Central memory CD4-positive, alpha-beta T cell (primary cell): ENCODE results near the gene ARHGAP12.
"Not testable (repeated sequence)": the region's sequence is repeated elsewhere in the genome, so short reads cannot be mapped to it uniquely, and the experiment has no call there.

Source experiments
- DNase-seq: peaks from one replicate; pipeline ENCODE4 v3.0.0; 2022

ARHGAP12 gene

DNA sequence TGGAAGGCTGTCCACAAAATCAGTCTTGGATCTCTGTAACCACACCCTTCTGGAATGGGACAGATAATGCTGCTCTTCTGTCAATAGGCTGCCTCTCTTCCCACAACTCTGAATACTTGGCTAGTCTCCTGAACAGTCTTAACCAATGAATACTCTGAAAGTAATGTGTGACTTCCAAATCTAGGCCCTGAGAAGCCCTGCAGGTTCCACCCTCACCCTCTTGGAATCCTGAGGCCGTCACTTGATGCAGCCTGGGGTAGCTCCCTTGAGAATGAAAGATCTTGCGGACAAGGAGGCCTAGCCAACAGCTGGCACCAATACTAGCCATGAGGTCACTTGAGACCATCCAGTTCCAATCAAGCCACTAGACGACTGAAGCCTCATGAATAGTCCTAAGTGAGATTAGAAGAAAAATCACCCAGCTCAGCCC is 109.2 kb downstream of the ARHGAP12 start:
- DNase-seq, result no peak

DNA sequence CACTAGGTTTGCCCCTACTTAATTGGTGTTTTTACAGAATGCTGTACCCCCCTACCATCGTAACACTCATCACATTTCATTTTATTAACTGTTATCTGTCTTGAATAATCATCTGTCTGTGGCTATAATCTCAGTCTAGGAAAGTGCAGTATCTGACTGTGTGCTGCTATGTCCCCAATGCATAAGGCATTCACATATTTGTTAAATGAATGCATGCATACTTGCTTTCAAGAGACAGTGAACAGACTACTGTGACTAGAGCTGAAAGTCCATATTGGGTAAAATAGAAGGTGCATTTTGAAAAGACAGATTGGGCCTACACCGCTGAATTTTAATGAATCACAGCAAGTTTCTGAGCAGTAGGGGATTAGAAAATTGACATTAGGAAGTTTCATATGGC is 112.3 kb downstream of the ARHGAP12 start:
- no peak for DNase-seq

DNA sequence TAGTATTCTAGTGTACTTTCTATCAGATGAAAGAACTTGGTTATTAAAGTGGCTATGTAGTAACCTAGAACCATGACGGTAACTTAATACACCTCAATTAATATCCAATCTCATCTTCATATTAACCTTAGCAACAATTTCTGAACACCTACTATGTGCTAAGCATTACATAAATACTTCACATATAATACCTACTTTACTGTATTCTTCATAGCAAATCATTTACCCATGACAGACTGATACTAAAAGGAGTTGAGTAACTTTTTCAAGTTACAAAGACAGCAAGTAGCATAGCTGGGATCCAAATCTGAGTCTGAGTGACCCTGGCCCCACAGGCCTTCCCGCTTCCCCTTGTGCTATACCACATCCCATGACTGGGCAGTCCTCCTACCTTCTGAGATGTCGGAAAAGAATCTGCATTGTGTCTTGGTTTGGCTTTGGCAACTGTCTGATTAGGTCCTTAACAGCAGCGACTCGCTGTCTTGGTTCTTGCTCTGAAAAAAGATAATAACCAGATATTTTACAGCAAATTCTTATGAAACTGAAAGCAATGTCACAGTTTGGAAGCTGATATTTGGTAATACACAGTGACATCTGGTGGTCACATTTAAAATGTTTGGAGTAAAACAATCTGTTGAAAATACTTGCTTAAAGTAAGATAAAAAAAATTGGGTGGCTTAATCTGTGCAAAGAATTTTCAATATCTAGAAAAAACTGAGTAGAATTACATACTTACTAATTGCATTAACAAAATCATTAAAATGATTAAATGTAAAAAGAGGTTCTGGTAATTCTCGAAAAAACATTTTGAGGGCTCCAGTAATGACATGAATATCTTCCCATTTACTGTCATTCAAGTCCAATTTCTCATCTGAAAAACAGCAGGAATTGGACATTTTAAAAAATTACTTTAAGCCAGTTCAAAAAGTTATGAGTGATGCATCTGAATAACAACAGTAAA is 120.1 kb downstream of the ARHGAP12 start:
- DNase-seq, result peak; percentile 38

DNA sequence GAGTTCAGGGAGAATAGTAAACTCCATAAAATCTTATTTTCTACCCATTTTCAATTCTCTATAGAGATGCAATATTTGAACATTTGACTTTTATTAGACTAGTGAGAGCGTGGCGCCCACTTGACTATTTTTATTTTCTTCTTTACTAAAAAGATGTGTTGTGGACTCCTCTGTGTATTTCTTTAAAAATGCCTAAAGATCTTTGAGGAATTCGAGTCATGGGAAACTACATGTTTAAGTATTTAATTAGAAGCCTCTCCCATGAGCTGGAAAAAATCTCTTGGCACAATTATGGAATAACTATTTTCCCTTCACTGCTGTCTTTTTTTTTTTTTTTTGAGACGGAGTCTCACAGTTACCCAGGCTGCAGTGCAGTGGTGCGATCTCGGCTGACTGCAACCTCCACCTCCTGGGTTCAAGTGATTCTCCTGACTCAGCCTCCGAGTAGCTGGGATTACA is 124.2 kb downstream of the ARHGAP12 start:
- DNase-seq, result no peak

DNA sequence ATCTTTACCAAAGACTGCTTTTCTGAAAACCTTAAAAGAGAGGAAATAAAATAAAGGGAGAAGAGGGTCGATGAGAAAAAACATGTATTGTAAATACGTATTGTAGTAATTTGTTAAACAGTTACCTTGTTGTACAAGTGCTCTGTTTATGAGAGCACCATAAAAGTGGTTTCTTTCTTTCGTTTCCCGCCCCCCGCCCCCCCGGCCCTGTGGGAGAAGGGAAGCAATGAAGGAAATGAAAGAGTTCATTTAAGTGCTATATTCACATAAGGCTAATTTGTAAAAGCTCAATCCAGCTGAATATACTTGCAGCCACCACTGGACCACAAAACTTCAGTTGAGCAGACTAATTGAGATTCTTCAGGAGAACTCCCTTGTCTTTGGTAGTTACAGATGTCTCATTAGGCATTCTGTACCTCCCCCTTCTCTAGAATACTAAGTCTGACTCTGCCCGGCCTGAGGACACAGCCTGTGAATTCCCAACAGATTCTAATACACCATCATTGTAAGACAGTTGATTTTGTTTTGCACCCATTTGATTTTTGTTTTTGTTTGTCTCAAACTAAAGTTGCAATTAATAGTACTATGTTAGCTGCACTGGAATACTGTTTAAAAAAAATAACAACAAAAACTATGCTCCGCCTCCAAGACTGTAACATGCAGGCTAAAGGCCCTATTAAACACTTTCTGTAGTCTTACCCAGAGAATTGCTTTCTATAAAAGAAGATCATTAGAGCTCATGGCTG is 124.9 kb downstream of the ARHGAP12 start:
- DNase-seq, result no peak

DNA sequence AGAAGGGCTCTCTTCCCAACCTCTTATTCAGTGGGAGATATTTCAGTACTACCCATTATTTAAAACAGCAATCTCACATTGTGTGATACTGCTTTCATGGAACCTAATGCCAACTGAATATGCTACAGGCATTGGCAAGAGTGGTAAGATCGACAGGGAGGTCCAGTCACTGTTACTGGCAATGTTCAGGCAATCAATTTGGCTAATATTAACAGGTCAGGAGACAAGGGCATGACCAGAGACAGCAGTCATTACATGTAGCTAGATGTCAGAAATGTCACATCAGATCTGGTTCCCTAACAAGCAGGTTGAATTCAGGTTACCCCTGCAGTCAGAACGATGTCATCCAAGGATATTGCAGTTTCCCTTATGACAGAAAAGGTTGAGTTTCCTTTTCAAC is 129.4 kb downstream of the ARHGAP12 start:
- no peak for DNase-seq

DNA sequence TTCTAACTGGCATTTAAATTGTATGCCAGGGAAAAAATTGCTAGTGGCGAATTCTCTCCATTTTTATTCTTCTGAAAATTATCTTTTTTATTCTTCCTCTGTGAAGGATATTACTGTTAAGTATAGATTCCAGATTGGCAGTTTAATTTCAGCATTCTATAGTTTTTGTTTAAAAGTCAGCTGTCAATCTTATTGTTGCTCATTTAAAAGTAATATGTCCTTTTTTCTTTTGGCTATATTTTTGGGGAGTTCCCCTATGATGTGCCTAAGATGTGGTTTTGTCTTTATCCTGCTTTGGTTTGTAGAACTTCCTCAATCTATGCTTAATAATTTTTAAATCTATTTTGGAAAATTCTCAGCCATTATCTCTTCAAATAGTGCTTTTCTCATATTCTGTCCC is 135.9 kb downstream of the ARHGAP12 start:
- DNase-seq, result no peak

DNA sequence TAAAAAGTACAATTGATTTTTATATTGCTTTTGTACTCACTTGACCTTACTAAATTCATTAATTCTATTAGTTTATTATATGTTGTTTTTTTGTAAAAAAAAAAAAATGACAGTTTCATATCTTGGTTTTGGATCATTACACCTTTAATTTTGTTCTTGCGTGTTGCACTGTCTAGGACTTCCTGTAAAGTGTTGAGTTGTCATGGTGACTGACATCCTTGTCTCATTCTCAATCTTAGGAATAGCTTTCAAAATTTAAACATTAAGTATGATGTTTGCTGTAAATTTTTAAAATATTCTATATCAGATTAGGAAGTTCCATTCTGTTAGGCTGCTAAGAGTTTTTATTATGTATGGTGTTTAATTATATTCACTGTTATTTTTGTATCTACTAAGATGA is 139.1 kb downstream of the ARHGAP12 start:
- DNase-seq, result peak; percentile 23

DNA sequence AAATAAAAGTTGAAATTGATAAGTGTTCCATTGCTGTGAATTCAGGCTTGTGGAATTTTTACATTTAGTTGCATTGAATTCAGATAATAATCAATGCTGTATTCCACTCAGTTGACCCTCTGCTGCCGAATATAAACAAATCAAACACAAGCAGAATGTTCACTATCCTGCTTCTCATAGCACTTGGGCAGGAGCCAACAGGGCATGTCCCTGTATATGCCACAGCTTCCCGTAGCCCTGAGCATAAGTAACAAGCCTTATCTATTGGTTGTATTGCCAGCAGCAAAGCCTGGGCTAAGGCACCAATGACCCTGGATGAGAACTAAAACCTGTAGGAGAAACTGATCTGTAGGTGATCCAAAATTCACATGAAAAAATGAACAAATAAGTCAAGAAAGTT is 145.9 kb downstream of the ARHGAP12 start:
- DNase-seq, result no peak

DNA sequence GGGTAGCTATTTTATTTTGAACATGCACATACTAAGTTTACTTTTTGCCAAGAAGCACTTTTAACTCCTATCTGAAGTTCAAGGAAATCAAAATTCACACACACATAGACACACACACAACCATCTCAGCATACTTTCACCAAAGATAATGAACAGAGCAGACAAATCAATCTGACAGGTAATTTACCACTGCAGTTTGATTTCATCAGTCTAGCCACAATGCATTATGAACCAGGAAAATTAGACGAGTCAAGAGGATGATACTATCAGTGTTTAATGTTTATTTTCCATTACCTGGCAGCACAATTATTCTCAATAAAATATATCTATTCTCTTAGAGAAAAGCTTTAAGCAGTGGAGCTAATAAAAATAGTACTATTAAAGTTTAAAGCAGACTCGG is 147.9 kb downstream of the ARHGAP12 start:
- DNase-seq, result no peak

DNA sequence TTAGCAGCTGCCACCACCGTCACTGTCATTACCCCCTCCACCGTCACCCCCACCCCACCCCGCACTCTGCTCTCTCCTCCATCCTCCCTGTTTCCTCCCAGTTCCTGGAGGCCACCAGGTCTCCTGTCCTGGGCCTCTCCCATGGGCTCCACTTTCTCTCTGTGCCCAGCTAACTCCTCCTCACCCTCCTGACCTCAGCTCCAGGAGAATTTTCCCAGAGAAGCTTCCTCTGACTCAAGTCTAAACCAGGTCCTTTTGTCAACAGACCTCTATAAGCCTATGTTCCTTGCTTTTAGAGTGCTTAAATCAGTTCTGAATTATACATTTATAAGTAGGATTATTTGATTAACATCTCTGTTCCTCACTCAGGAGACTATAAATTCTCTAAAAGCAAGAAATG is 150.0 kb downstream of the ARHGAP12 start:
- DNase-seq, result no peak

DNA sequence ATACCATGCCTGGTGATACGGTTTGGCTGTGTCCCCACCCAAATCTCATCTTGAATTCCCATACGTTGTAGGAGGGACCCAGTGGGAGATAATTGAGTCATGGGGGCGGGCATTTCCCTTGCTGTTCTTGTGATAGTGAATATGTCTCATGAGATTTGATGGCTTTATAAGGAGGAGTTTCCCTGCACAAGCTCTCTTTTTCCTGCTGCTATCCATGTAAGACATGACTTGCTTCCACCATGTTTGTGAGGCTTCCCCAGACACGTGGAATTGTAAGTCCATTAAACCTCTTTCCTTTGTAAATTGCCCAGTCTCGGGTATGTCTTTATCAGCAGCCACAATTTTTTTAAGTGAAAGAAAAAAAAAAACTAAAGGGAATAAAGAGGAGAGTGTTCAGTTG is 152.5 kb downstream of the ARHGAP12 start:
- DNase-seq, result no peak

DNA sequence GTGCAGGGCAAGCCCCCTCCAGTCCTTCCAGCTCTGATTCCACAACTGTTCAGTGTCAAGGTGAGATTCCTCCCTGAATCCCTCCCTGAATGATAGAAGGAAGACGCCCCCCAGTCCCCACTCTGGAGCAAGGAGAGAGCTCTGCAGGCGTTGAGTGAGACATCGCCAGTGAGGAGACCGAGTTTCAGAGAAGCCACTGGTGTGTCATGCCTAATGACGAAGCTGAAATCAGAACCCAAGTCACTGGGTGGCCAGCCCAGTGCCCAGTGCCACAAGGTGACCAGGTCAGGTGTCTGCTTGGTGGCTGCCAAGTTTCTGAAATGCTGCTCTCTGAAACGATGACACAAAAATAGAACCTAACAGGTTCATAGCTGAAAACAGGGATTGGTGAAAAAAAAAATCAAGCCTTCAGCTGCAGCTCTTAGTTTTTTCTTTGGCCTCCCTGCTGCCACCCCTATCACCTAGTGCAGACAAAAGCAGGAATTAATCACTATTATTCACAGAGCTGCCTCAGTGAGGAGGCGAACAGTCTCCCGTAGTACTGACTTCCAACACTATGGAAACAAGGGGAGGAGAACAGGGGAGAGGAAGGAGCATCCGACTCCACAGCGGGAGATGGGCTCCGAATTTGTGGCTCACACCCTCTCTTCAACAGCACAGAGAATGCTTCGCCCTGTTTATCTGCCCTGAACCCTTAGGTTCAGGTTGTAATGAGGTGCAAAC is 153.5 kb downstream of the ARHGAP12 start:
- DNase-seq, result no peak

DNA sequence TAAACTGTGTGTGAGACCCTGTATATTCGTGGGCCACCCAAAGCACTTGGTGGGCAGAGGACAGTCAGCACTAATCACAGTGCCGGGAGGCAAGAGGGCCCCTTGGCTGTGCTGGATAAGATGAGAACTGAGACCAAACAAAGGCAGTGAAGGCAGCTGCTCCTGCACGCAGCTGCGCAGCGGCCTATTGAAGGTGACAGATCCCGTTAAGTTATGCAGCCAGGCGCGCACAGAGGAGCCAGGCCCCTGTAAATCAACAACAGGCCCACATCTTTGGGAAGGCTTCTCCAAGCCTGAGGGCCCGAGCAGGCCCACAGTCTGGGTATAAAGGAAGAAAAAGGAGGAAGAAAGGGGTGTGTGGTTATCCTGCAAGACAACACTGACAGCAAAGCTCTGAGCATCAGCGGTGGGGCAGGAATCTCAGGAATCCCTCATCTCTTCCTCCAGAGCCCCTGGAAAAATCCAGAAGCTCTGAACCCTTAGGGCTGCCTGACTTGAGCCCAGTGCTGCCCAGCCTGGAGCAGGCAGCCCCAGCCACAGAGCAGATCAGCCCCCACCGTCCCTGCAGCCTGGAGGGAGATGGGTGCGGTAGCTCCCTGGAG is 154.2 kb downstream of the ARHGAP12 start:
- no peak for DNase-seq

DNA sequence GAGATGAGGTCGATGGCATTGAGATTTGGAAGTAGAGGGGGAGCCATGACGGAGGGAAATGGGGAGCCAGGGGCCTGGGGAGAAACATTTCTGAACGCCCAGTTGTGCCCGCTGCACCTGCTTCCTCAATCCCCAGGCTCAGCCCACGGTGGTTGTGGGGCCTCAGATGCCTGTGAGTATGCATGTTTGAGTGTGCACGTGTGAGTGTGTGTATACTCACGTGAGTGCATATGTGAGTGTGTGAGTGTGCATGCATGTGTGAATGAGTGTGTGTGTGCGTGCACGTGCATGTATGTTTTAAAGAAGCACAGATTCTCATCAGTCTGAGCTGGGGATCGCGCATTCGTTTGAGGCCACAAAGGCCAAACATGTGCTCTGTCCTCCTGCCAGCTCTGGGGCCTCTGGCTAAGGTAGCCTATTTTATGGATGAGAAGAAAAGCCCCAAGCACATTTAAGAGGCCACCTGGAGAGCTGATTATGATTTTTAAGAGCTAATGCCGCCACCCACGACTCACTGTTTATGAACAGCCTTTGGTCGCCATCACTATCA is 154.8 kb downstream of the ARHGAP12 start:
- DNase-seq, result no peak

DNA sequence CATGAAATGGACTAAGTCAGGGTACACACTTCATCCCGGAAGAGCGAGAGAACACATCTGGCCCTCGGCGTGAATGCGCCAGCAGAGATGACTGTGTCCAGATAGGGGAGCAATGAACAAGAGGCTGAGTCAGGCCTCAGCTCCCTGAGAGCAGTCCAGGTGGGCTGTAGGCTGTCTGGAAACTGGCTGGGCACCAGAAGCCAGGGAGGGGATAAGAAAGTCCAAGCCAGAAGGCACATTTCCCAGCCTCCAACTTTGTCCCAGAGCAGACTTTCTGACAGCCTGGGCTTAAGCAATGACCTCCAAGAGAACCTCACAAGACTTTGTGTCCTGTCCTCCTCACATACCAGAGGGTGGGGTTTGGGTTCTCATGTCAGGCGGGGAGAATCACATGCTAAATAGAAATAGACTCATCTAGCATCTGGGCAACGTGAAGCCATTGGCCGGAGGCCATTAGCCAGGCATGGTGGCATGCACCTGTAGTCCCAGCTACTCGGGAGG is 157.2 kb downstream of the ARHGAP12 start:
- no peak for DNase-seq

DNA sequence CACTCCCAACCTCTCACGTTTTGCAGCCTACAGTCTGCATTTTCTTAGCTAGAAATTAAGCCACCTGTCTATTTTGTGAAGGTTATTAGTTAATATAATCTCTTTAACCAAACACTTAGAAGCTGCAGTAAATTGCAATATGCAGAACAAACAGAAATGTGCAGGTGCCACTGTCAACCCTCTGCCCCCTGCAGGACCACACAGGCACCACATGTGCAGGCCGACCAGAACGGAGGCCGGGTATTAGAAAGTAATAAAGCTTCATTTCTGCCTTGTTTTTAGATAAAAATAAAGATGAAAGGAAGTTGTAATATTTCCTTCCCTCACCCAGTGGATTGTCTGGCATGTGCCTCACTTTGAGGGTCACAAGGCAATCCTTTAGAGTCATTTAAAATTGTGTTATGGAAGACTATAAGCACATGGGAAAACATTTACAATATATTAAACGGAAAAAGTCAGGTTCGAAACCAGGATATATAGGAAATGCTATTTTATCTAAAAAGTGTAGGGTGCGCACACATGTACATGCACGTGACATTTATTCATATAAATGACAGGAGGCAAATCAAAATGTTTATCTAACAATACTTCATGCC is 158.2 kb downstream of the ARHGAP12 start:
- DNase-seq, result peak; percentile 45

DNA sequence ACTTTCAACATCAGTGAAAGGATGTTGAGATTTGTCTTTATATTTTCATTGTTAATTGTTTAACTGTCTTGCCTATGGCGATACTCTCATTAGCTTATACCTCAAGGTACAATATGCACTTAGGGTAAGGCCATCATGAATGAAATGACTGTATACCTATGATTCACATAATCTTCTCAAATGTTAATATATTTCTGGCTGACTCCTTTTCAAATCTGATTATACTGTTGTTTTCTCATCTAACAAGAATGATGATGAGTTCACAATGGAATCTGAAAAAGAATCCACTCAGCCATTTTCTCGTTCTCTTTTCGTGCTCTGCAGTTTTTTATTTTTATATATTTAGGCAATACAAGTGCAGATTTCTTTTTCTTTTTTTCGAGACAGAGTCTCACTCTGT is 159.1 kb downstream of the ARHGAP12 start:
- DNase-seq, result no peak

DNA sequence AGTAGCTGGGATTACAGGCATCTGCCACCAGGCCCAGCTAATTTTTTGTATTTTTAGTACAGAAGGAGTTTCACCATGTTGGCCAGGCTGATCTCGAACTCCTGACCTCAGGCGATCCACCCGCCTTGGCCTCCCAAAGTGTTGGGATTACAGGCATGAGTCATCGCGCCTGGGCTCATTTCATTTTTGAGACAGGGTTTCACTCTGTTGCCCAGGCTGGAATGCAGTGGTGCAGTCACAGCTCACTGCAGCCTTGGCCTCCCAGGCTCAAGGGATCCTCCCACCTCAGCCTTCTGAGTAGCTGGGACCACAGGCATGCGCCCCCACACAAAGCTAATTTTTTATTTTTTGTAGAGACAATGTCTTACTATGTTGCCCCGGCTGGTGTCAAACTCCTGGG is 159.7 kb downstream of the ARHGAP12 start:
- DNase-seq, result not testable (repeated sequence)

DNA sequence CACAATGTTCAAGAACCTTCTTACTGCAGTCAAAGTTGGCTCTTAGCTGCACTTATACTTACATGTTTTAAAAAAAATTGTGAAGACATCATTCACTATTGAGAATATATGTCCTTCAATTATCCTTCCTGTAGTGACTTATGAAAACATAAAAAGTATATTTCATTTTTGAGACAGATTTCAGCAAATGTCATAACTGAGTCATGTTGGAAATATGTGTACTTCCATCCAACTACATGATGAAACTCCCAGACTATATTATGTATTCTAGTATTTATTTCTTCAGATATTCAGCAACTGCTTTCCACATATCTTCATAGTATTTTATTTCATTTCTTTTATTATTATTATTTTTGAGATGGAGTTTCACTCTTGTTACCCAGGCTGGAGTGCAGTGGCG is 160.2 kb downstream of the ARHGAP12 start:
- DNase-seq, result no peak

DNA sequence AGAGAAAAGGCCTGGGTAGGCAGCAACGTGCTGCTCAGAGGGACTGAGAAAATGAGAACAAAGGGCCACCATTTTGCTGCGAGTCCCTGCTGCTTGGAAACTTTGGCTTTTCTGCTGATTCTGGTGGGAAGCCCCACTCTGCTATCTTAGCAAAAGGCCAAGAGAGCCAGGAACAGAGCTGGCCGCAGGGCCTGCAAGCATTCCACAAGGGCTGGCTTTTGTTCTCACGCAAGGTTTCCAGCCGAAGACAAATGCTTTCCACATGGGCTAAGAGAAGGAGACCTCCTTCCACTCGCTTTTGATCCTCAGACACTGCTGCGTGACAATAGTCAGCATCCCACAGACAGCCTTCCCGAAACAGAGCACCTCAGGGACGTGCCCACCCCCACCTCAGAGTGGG is 163.1 kb downstream of the ARHGAP12 start:
- no peak for DNase-seq

DNA sequence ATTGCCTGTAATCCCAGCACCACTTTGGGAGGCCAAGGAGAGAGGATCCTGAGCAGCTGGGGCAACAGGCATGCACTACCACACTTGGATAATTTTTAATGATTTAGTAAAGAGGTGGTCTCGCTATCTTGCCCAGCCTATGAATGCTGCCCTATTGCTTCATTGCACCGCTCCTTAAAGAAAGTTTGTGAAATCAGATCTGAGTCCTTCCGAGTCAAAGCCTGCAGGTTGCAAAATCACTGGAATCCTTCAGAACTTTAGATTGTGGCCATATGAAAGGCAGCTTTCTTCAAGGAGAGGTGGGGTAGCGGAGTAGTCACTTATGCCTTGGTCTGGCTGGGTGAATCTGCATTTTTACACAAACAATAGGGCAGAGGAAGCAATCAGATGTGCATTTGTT is 166.3 kb downstream of the ARHGAP12 start:
- no peak for DNase-seq
